ENCODE results near the gene SLC16A5.

Gene SLC16A5

GRCh38 chr17:75088465-75089417, 987 bp downstream of the SLC16A5 start:
- no peak for DNase-seq

- no peak for DNase-seq
Measured at GRCh38 chr17:75090871-75091854, 3.4 kb downstream of the SLC16A5 start.

- no peak for DNase-seq
Measured at GRCh38 chr17:75091855-75092327, 4.1 kb downstream of the SLC16A5 start.

GRCh38 chr17:75093548-75094158, 5.9 kb downstream of the SLC16A5 start:
- no peak for DNase-seq

- DNase-seq: no peak
Measured at GRCh38 chr17:75094871-75095399, 7.2 kb downstream of the SLC16A5 start.

DNA sequence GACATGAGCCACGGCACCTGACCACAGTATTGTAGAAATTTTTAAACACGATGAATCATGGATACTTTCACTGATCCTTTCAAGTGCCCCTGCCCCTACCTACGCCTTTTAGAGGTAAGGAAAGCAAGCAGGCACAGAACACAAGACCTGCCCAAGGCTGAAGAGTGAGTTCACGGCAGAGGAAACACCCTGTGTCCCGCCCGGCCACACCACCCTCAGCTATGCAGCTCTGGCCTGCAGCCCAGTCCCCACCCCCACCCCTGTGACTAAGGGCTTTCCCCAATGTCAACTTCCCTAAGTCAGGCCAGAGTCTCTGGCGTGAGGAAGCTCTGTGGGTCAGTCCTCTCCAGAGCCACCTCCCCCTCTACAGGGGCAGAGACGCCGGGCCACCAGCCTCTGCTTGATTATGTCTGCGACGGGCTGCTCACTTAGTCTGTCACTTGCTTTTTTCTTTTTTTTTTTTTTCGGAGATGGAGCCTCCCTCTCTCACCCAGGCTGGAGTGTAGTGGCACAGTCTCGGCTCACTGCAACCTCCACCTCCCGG, 8.4 kb downstream of the SLC16A5 start:
- no peak for DNase-seq

GRCh38 chr17:75097865-75098264, 10.1 kb downstream of the SLC16A5 start:
- DNase-seq: no peak

DNA sequence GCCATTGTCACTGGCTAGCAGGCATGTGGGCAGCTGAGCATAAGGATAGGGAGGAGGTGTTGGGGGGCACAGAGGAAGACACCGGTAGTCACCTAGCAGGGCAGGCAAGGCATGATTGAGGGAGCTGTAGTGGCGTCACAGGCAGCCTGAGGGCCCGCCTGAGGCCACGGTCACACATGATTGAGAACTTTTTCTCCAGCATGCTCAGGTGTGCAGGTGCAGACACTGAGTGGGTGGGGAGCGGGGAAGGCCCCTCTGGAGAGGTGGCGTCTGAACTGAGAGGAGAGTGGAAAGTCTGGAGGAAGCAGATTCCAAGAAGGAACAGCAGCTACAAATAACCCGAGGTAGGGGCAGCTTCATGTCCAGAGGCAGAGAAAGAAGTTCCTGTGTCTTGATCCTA, 11.1 kb downstream of the SLC16A5 start:
- DNase-seq: no peak

GRCh38 chr17:75099881-75100595, 12.3 kb downstream of the SLC16A5 start:
- no peak for DNase-seq

- peak; percentile 26 to 92 (median 72) for DNase-seq
Measured at GRCh38 chr17:75102385-75102821, 14.6 kb downstream of the SLC16A5 start.

GRCh38 chr17:75103601-75104554, 16.1 kb downstream of the SLC16A5 start:
- no peak for DNase-seq

- peak; percentile 80 to 95 (median 81) for DNase-seq
Measured at GRCh38 chr17:75105126-75106080, 17.6 kb downstream of the SLC16A5 start.

GRCh38 chr17:75108193-75108592, 20.4 kb downstream of the SLC16A5 start:
- no peak for DNase-seq

- no peak for DNase-seq
Measured at GRCh38 chr17:75109046-75109406, 21.3 kb downstream of the SLC16A5 start.

DNA sequence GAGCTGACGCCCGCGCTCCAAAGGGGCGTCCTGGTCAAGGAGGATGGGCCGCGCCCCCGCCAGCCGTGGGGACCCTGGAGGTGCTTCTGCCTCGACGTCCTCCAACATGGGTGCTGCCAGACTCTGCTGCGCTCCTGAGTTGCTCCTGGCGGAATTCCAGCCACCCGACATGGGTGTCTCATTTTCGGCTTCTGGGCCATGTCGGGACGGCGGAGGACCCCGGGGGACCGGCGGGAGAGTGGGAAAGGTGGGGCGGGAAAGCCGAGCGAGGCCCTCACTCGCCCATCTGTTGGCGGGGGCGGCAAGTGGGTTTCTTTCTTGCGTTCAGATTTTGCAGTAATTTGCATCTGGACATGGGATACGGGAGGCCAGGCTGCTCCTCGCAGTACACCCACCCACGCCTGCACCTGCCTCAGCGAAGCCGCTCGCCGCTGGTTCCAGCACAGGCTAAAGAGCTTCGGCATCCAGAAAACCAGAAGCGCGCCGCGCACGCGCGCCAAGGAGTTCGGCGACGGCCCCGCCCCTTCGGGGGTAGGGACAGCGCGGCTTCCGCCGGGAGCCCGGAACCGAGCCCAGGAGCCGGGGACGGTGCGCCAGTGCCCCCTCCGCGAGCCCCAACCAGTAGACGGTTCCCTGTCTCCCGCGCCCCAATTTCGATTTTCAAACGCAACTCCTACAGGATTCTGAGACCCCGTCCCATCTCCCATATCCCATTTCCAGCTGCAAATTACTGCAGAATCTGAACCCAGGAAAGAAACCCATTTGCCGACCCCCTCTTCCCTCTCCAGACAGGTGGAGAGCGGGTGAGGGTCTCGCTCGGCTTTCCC, 21.9 kb downstream of the SLC16A5 start, which contains the start of gene ARMC7:
Gene ARMC7, plus strand, starts transcription at position 563 of the 827 bp plus-strand sequence. CDS start 320 bp downstream, outside the sequence.
- peak; percentile 84 to 95 (median 88) for DNase-seq

- peak in 2 of 3 experiments; percentile 36 to 43 for DNase-seq
Measured at GRCh38 chr17:75110234-75110937, 22.6 kb downstream of the SLC16A5 start.

- DNase-seq: no peak
Measured at GRCh38 chr17:75111777-75112335, 24.1 kb downstream of the SLC16A5 start.
